ENCODE data around the gene SERPINB5. TPM values are rescaled to one million over a fixed set of nuclear protein-coding genes. Genes with fewer than 3 reads are reported as not detected.

SERPINB5 gene
- total and polyA plus RNA-seq, 2 of the 13 experiments (the other 11 are each of a cell fraction or from before 2014, with no cell fraction given) = not detected

GRCh38 chr18:63539904-63540510 lies 63.2 kb downstream of the SERPINB5 start (continued):
- TF ChIP-seq ATF2 (CRISPR knock-in tag; IDR thresholded peaks at IDR 0.05) (no peak), ZNF740 (CRISPR knock-in tag; IDR thresholded peaks at IDR 0.05) (no peak), ZNF318 (CRISPR knock-in tag; IDR thresholded peaks at IDR 0.05) (no peak), NPAS2 (CRISPR knock-in tag; IDR thresholded peaks at IDR 0.05; ENCODE audit: borderline replicate concordance) (no peak)
